Panc1 (cell line): Measurements from ENCODE around the gene PLCH1. TPM values are rescaled to one million over a fixed set of nuclear protein-coding genes. Genes with fewer than 3 reads are reported as not detected.
A peak's percentile ranks its signal among the peaks of the same experiment; 100 is the strongest.

Experiments
- ATAC-seq: fragments of 200-7000 bp; cut with Tn5 transposase; 2 replicates; pipeline ENCODE4 v1.9.1; 2020; ENCODE audit warnings: mild to moderate bottlenecking, moderate library complexity
- BruUV-seq: library from RNA; stranded (reverse); fragments of 400-500 nt; replicated peaks from 2 replicates; lab custom pipeline; 2021; lab: Mats Ljungman, UMichigan
- CTCF ChIA-PET: fragments of 300-600 bp; sonication (Branson Sonifier 250); formaldehyde crosslinking; loops from one replicate; lab custom pipeline; 2022; ENCODE audit warnings: antibody characterized with exemption; lab: Charles Lee
- POLR2A ChIA-PET: fragments of 300-600 bp; sonication (Branson Sonifier 250); formaldehyde crosslinking; loops from one replicate; lab custom pipeline; 2022; ENCODE audit warnings: antibody characterized with exemption; lab: Charles Lee
- DNase-seq: peaks from one replicate; pipeline ENCODE4 v3.0.0-alpha.2; 2010; ENCODE audit warnings: low read depth, low spot score
- H3K27ac ChIP-seq: 2 replicates; pipeline ENCODE4 v1.5.1; 2011; ENCODE audit warnings: mild to moderate bottlenecking, low read length, inconsistent platforms
- H3K27me3 ChIP-seq: fragments of 200-500 bp; sonication (Bioruptor generic); 2 replicates; pipeline ENCODE4 v1.6.0; 2014; ENCODE audit warnings: low read length, inconsistent platforms; ENCODE audit not compliant: control insufficient read depth, insufficient read depth
- H3K36me3 ChIP-seq: fragments of 200-500 bp; sonication (Bioruptor generic); 2 replicates; pipeline ENCODE4 v1.5.1; 2014; ENCODE audit warnings: inconsistent platforms, mild to moderate bottlenecking, low read length, moderate library complexity; ENCODE audit not compliant: control insufficient read depth, insufficient read depth
- H3K4me1 ChIP-seq: 2 replicates; pipeline ENCODE4 v1.5.1; 2011; ENCODE audit warnings: inconsistent platforms, mild to moderate bottlenecking, low read length, moderate library complexity; ENCODE audit not compliant: control insufficient read depth, insufficient read depth
- H3K4me3 ChIP-seq, 2 experiments: 2 replicates each; pipeline ENCODE4 v1.5.1; 2011 to 2012; ENCODE audit warnings: low read depth in 2 of 2, low read length in 2 of 2, mild to moderate bottlenecking in 2 of 2, inconsistent platforms in 1 of 2, moderate library complexity in 1 of 2
- H3K9me3 ChIP-seq: fragments of 200-500 bp; sonication (Bioruptor generic); 2 replicates; pipeline ENCODE4 v1.5.1; 2014; ENCODE audit warnings: low read depth, mild to moderate bottlenecking, inconsistent platforms, low read length, moderate library complexity; ENCODE audit not compliant: control insufficient read depth, insufficient read depth
- CTCF ChIP-seq: fragments of 450-650 bp; IDR thresholded peaks from 2 replicates; pipeline ENCODE4 v1.5.1; 2017; ENCODE audit warnings: mild to moderate bottlenecking
- POLR2AphosphoS5 ChIP-seq: IDR thresholded peaks from 2 replicates; pipeline ENCODE4 v1.6.1; 2012; ENCODE audit warnings: mild to moderate bottlenecking, low read depth, low read length, moderate library complexity
- REST ChIP-seq, 2 experiments: IDR thresholded peaks; 2 replicates each; pipeline ENCODE4 v1.6.1; 2011 to 2012; ENCODE audit warnings: low read depth in 2 of 2, control low read depth in 1 of 2, low read length in 1 of 2, mild to moderate bottlenecking in 1 of 2, moderate library complexity in 1 of 2; ENCODE audit not compliant: insufficient read depth in 1 of 2
- SIN3A ChIP-seq: IDR thresholded peaks from 2 replicates; pipeline ENCODE4 v1.6.1; 2012; ENCODE audit warnings: low read depth, mild to moderate bottlenecking, low read length, moderate library complexity, borderline replicate concordance; ENCODE audit not compliant: insufficient read depth
- TCF7L2 ChIP-seq: IDR thresholded peaks from 2 replicates; pipeline ENCODE4 v1.6.1; 2011; ENCODE audit warnings: mild to moderate bottlenecking, low read depth, low read length, inconsistent platforms
- in situ Hi-C: cut with HindIII; loops from 2 replicates; pipeline ENCODE4 v1.10.0; 2016; ENCODE audit warnings: low sequenced_read_pairs, low pct_unique_long_range_greater_than_20kb
- intact Hi-C: fragments of 100-400 bp; cut with micrococcal nuclease; formaldehyde crosslinking; loops from one replicate; pipeline ENCODE4 v1.10.0; 2022; ENCODE audit not compliant: unreplicated experiment
- total RNA-seq: library from RNA; stranded (reverse); gene quantifications from one replicate; pipeline ENCODE4 v1.2.1, GENCODE V29; 2021; ENCODE audit not compliant: unreplicated experiment

Gene PLCH1
- total RNA-seq, 1 experiment from 2014 or later: 0.03 TPM

GRCh38 chr3:155605571-155605970 lies 139.3 kb downstream of the PLCH1 start:
- Histone ChIP-seq H3K27ac (no peak overlapping the region), H3K4me1 (no peaks in the 10 kb centered on the region), H3K4me3 (no peak overlapping the region), H3K9me3 (no peaks in the 10 kb centered on the region), H3K36me3 (no peaks in the 10 kb centered on the region), H3K27me3 (no peaks in the 10 kb centered on the region)
- POLR2A ChIA-PET: interaction anchor here (0.6 to 0.7 kb wide), 2 partner anchors 10 to 291 kb away, joined by 3 to 4 read pairs; no protein-coding TSS in a partner anchor
- TF ChIP-seq TCF7L2 (no peak), POLR2AphosphoS5 (no peak), REST (IDR thresholded peaks at IDR 0.05; ENCODE audit: insufficient read depth in 1 of 2, low read depth in 2 of 2, low read length in 1 of 2) (no peak), SIN3A (no peak), CTCF (no peak)
- DNase-seq (peak; percentile 17), ATAC-seq (0 out of 2 replicates have a peak, but pooled peaks have one; percentile 34)
- no TSS peak for BruUV-seq
- CTCF ChIA-PET: interaction anchor here (0.7 kb wide), 1 partner anchor 114 kb away, joined by 3 read pairs; no protein-coding TSS in a partner anchor
- intact Hi-C loops: no loop called here
- in situ Hi-C loops: no loop called here

- Histone ChIP-seq H3K9me3 (no peaks in the 10 kb centered on the region), H3K27me3 (no peaks in the 10 kb centered on the region), H3K4me3 (no peak overlapping the region), H3K36me3 (no peaks in the 10 kb centered on the region), H3K27ac (no peak overlapping the region), H3K4me1 (no peaks in the 10 kb centered on the region)
- BruUV-seq: no TSS peak
- POLR2A ChIA-PET: interaction anchor here (0.6 kb wide), 1 partner anchor 292 kb away, joined by 3 read pairs; no protein-coding TSS in a partner anchor
- in situ Hi-C loops (no loop called here), intact Hi-C loops (no loop called here)
- DNase-seq (no peak), ATAC-seq (no peak)
- TF ChIP-seq SIN3A (no peak), TCF7L2 (no peak), REST (IDR thresholded peaks at IDR 0.05; ENCODE audit: insufficient read depth in 1 of 2, low read depth in 2 of 2, low read length in 1 of 2) (no peak), CTCF (no peak), POLR2AphosphoS5 (no peak)
- CTCF ChIA-PET: no interaction called here
Observed at GRCh38 chr3:155604967-155605366, 139.9 kb downstream of the PLCH1 start.
